Measurements from ENCODE around the gene KRTAP5-9.
A peak's percentile ranks its signal among the peaks of the same experiment; 100 is the strongest.
"Not testable (repeated sequence)": the region's sequence is repeated elsewhere in the genome, so short reads cannot be mapped to it uniquely, and the experiment has no call there.

Gene KRTAP5-9

DNA sequence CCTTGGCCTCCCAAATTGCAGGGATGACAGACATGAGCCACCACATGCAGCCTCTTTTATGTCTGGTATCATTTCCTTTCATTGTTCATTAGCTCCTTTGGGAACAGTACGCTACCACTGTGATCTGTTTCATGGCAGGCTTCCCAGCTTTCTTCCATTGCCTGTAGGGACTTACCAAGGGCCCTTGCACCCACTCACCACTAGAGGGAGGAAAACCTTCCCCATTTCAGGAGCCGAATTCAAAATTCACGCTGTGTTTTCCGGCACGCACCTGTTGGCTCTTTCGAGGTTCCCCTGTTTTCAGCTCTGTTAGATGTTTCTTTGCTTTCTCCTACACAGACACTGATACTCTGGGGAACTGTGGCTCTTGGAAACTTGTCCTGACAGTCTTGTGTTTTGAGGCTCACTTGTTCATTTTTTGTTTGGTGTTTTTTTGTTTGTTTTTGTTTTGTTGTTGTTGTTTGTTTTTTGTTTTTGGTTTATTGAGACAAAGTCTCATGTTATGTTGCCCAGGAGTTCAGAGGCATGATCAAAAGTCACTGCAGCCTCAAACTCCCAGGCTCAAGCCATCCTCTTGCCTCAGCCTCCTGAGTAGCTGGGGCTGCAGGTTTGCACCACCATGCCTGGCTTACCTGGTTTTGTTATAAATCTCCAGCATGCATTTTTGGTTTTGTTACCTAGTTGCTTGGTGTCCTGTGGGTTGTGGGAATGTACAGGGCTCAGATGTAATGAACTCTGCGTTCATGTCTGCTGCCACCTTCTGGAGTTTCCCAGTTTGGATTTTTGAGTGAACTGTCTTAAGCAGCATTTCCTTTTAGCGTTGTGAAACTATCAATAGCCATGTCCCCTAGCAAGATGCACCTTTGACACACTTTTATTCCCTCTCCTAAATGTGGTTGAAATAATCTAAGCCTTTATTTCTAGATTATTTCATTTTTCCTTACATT, 32.1 kb downstream of the KRTAP5-9 start:
- peak; percentile 49 for DNase-seq (ENCODE audit: extremely low spot score)
- TF ChIP-seq, protein P1, sequence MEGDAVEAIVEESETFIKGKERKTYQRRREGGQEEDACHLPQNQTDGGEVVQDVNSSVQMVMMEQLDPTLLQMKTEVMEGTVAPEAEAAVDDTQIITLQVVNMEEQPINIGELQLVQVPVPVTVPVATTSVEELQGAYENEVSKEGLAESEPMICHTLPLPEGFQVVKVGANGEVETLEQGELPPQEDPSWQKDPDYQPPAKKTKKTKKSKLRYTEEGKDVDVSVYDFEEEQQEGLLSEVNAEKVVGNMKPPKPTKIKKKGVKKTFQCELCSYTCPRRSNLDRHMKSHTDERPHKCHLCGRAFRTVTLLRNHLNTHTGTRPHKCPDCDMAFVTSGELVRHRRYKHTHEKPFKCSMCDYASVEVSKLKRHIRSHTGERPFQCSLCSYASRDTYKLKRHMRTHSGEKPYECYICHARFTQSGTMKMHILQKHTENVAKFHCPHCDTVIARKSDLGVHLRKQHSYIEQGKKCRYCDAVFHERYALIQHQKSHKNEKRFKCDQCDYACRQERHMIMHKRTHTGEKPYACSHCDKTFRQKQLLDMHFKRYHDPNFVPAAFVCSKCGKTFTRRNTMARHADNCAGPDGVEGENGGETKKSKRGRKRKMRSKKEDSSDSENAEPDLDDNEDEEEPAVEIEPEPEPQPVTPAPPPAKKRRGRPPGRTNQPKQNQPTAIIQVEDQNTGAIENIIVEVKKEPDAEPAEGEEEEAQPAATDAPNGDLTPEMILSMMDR (IDR thresholded peaks at IDR 0.05; ENCODE audit: control extremely low read depth, extremely low read depth, low read depth, missing control alignments) = peak; percentile 77
- ChIA-PET POLR2A (no interaction called here), CTCF (interaction anchor here (0.6 to 2.0 kb wide), 8 partner anchors 9 to 143 kb away, joined by 3 to 9 read pairs (median 4); partner anchors contain the start of genes KRTAP5-10 and NADSYN1)

DNA sequence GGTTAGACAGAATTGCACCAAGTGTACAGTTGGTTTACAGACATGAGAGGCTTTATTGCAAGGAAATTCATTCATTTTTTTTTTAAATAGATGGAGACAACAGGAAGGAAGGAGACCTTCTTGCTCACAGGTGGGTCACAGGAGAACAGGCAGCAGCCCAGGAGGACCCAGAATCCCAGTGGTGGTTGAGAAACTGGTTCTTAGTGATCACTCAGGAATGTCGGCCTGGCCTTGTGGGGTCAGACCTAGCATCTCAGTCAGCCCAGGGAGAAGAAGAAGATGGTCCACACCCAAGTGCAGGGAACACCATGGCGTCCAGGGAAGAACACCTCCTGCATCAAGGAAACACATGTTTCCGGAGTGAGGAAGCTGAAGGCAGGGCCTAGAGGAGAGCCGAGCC, 33.6 kb downstream of the KRTAP5-9 start:
- ChIA-PET POLR2A (no interaction called here), CTCF (interaction anchor here (0.7 kb wide), 1 partner anchor 18 kb away, joined by 3 read pairs; no protein-coding TSS in a partner anchor)
- TF ChIP-seq, protein P1 (IDR thresholded peaks at IDR 0.05; ENCODE audit: control extremely low read depth, extremely low read depth, low read depth, missing control alignments) = no peak
- DNase-seq (ENCODE audit: extremely low spot score) = no peak

GRCh38 chr11:71582309-71582895, 34.2 kb downstream of the KRTAP5-9 start, which contains the start of gene KRTAP5-11:
KRTAP5-11 (minus strand) TSS chr11:71582875; CDS start chr11:71582837, 38 bp downstream.
- POLR2A ChIA-PET = no interaction called here
- CTCF ChIA-PET = interaction anchor here (0.7 kb wide), 1 partner anchor 19 kb away, joined by 3 read pairs; no protein-coding TSS in a partner anchor
- no peak for DNase-seq (ENCODE audit: extremely low spot score)
- TF ChIP-seq, protein P1 (IDR thresholded peaks at IDR 0.05; ENCODE audit: control extremely low read depth, extremely low read depth, low read depth, missing control alignments) = no peak

GRCh38 chr11:71582969-71583368, 34.7 kb downstream of the KRTAP5-9 start:
- POLR2A ChIA-PET; DNase-seq (ENCODE audit: extremely low spot score); CTCF ChIA-PET: not testable (repeated sequence)

- DNase-seq (ENCODE audit: extremely low spot score); POLR2A ChIA-PET; CTCF ChIA-PET: not testable (repeated sequence)
Measured at GRCh38 chr11:71585673-71586072, 37.5 kb downstream of the KRTAP5-9 start.

GRCh38 chr11:71588314-71588713, 40.1 kb downstream of the KRTAP5-9 start:
- DNase-seq (ENCODE audit: extremely low spot score); CTCF ChIA-PET; POLR2A ChIA-PET: not testable (repeated sequence)

- DNase-seq (ENCODE audit: extremely low spot score); POLR2A ChIA-PET: not testable (repeated sequence)
- TF ChIP-seq, protein P1 (IDR thresholded peaks at IDR 0.05; ENCODE audit: control extremely low read depth, extremely low read depth, low read depth, missing control alignments) = peak; percentile 37
- CTCF ChIA-PET = interaction anchor here (1.4 to 1.5 kb wide), 2 partner anchors 9 to 13 kb away, joined by 4 to 9 read pairs; no protein-coding TSS in a partner anchor
Measured at GRCh38 chr11:71588822-71589545, 40.8 kb downstream of the KRTAP5-9 start.

DNA sequence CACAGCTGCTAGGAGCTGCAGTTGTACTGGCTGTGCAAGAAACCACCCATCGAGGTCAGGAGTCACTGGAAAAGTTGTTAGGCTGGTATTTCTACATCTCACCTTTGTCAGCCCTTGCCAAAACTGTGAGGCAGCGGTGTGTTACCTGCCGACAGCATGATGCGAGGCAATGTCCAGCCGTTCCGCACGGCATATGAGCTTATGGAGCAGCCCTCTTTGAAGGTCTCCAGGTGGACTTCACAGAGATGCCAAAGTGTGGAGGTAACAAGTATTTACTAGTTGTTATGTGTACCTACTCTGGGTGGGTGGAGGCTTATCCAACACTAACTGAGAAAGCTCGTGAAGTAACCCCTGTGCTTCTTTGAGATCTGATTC, 41.3 kb downstream of the KRTAP5-9 start:
- DNase-seq (ENCODE audit: extremely low spot score); POLR2A ChIA-PET: not testable (repeated sequence)
- CTCF ChIA-PET = interaction anchor here (1.4 to 1.5 kb wide), 2 partner anchors 9 to 13 kb away, joined by 4 to 9 read pairs; no protein-coding TSS in a partner anchor
